ENCODE data around the gene REV3L.

REV3L gene

DNA sequence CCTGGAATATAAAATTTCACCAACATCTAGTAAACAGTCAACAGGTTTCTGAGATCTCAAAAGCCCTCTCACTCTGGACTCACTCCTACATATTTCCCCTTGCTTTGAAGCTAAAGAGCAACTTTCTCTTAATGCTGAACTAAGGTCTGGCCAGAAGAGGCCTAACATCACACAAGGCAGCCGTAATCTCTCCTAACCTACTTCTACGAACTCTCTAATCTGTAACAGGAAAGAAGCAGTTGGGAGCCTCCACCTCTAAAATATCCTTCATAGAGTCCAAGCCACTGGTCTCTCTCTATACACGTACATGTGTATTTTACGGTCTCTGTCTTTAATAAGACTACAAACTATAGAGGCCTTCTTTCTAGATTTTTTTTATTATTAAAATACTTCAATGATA lies 72.0 kb downstream of the REV3L start:
- TF ChIP-seq CTCF (IDR thresholded peaks at IDR 0.05; ENCODE audit: poor library complexity, severe bottlenecking) = no peak
- Histone ChIP-seq H3K4me3 (ENCODE audit: severe bottlenecking) (no peak overlapping the region), H3K36me3 (ENCODE audit: low read depth) (peaks cover 54% of the 10 kb centered on the region), H3K4me1 (ENCODE audit: insufficient read depth, poor library complexity, severe bottlenecking) (no peaks in the 10 kb centered on the region), H3K27ac (ENCODE audit: poor library complexity, severe bottlenecking) (no peak overlapping the region), H3K9me3 (ENCODE audit: severe bottlenecking) (no peaks in the 10 kb centered on the region), H3K27me3 (ENCODE audit: insufficient read depth, poor library complexity, severe bottlenecking) (no peaks in the 10 kb centered on the region)
- ATAC-seq (ENCODE audit: low read depth) (no peak), DNase-seq (ENCODE audit: low spot score) (no peak)

- no peaks in the 10 kb centered on the region for H3K27me3 ChIP-seq (ENCODE audit: insufficient read depth, poor library complexity, severe bottlenecking)
- H3K4me3 ChIP-seq (ENCODE audit: severe bottlenecking) = no peak overlapping the region
- H3K4me1 ChIP-seq (ENCODE audit: insufficient read depth, poor library complexity, severe bottlenecking) = no peaks in the 10 kb centered on the region
- H3K36me3 ChIP-seq (ENCODE audit: low read depth) = peaks cover 54% of the 10 kb centered on the region
- H3K27ac ChIP-seq (ENCODE audit: poor library complexity, severe bottlenecking) = no peak overlapping the region
- no peak for DNase-seq (ENCODE audit: low spot score)
- no peak for ATAC-seq (ENCODE audit: low read depth)
- TF ChIP-seq CTCF (IDR thresholded peaks at IDR 0.05; ENCODE audit: poor library complexity, severe bottlenecking) = no peak
- H3K9me3 ChIP-seq (ENCODE audit: severe bottlenecking) = no peaks in the 10 kb centered on the region
Measured at GRCh38 chr6:111410371-111410770, 72.6 kb downstream of the REV3L start.

GRCh38 chr6:111409430-111409829 lies 73.6 kb downstream of the REV3L start:
- no peak overlapping the region for H3K4me3 ChIP-seq (ENCODE audit: severe bottlenecking)
- no peaks in the 10 kb centered on the region for H3K9me3 ChIP-seq (ENCODE audit: severe bottlenecking)
- no peak overlapping the region for H3K27ac ChIP-seq (ENCODE audit: poor library complexity, severe bottlenecking)
- DNase-seq (ENCODE audit: low spot score) (no peak), ATAC-seq (ENCODE audit: low read depth) (no peak)
- TF ChIP-seq CTCF (IDR thresholded peaks at IDR 0.05; ENCODE audit: poor library complexity, severe bottlenecking) = no peak
- peaks cover 62% of the 10 kb centered on the region for H3K36me3 ChIP-seq (ENCODE audit: low read depth)
- H3K4me1 ChIP-seq (ENCODE audit: insufficient read depth, poor library complexity, severe bottlenecking) = no peaks in the 10 kb centered on the region
- no peaks in the 10 kb centered on the region for H3K27me3 ChIP-seq (ENCODE audit: insufficient read depth, poor library complexity, severe bottlenecking)

- ATAC-seq (ENCODE audit: low read depth) (no peak), DNase-seq (ENCODE audit: low spot score) (no peak)
- Histone ChIP-seq H3K9me3 (ENCODE audit: severe bottlenecking) (no peaks in the 10 kb centered on the region), H3K27ac (ENCODE audit: poor library complexity, severe bottlenecking) (no peak overlapping the region), H3K4me3 (ENCODE audit: severe bottlenecking) (no peak overlapping the region), H3K27me3 (ENCODE audit: insufficient read depth, poor library complexity, severe bottlenecking) (no peaks in the 10 kb centered on the region), H3K4me1 (ENCODE audit: insufficient read depth, poor library complexity, severe bottlenecking) (no peaks in the 10 kb centered on the region), H3K36me3 (ENCODE audit: low read depth) (peaks cover 56% of the 10 kb centered on the region)
- TF ChIP-seq CTCF (IDR thresholded peaks at IDR 0.05; ENCODE audit: poor library complexity, severe bottlenecking) = no peak
Measured at GRCh38 chr6:111407686-111408085, 75.3 kb downstream of the REV3L start.

DNA sequence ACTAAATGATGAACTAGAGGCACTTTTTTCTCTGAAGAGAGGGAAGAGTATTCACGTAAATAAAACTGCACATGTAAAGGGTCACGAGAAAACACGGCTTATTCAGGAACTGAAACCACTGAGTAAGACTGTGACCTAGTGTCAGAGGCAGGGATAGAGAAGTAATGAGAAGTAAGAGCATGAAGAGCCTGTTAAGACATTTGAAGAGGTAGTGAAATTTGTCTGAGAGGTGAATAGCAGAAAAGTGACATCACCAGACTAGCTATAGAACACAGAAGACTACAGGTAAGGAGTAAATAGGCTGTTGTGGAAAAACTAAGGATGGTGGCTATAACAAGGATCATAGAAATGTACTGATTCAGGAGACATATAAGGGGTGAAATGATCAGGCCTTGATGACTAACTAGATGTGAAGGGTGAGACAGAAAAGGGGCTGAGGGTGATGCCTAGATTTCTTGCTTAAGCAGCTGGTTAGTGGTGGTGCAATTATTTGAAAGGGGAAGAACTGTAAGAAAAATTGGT lies 76.8 kb downstream of the REV3L start:
- H3K9me3 ChIP-seq (ENCODE audit: severe bottlenecking) = no peaks in the 10 kb centered on the region
- ATAC-seq (ENCODE audit: low read depth) (no peak), DNase-seq (ENCODE audit: low spot score) (no peak)
- no peaks in the 10 kb centered on the region for H3K4me1 ChIP-seq (ENCODE audit: insufficient read depth, poor library complexity, severe bottlenecking)
- no peak overlapping the region for H3K4me3 ChIP-seq (ENCODE audit: severe bottlenecking)
- no peak for TF ChIP-seq CTCF (IDR thresholded peaks at IDR 0.05; ENCODE audit: poor library complexity, severe bottlenecking)
- no peaks in the 10 kb centered on the region for H3K27me3 ChIP-seq (ENCODE audit: insufficient read depth, poor library complexity, severe bottlenecking)
- H3K36me3 ChIP-seq (ENCODE audit: low read depth) = peaks cover 48% of the 10 kb centered on the region
- H3K27ac ChIP-seq (ENCODE audit: poor library complexity, severe bottlenecking) = no peak overlapping the region

Data from RWPE2 (cell line).